Right atrium auricular region (tissue), 2 donors: Measurements from ENCODE around the gene SLC22A15. TPM values are rescaled to one million over a fixed set of nuclear protein-coding genes. Genes with fewer than 3 reads are reported as not detected.

Experiments
- DNase-seq: peaks from one replicate; pipeline ENCODE4 v3.0.0-alpha.2; 2019; ENCODE audit warnings: low spot score
- H3K27ac ChIP-seq, 2 donors: fragments of 200-600 bp; sonication (generic); 1 replicate in 1 of 2; 2 replicates in 1 of 2; pipeline ENCODE4 v1.5.1; 2016 to 2019
- H3K27me3 ChIP-seq, 2 donors: fragments of 200-600 bp; sonication (generic); one replicate each; pipeline versions ENCODE4 v1.5.1 to v1.6.0; 2017 to 2019
- H3K36me3 ChIP-seq: fragments of 200-600 bp; sonication (generic); one replicate; pipeline ENCODE4 v1.5.1; 2016
- H3K4me1 ChIP-seq, 2 donors: fragments of 200-600 bp; sonication (generic); one replicate each; pipeline versions ENCODE4 v1.5.1 to v1.6.0; 2017 to 2019
- H3K4me3 ChIP-seq, 2 donors: fragments of 200-600 bp; sonication (generic); 1 replicate in 1 of 2; 2 replicates in 1 of 2; pipeline ENCODE4 v1.5.1; 2017 to 2019; ENCODE audit warnings: mild to moderate bottlenecking in 1 of 2, moderate library complexity in 1 of 2
- H3K9me3 ChIP-seq, 2 donors: fragments of 200-600 bp; sonication (generic); one replicate each; pipeline ENCODE4 v1.5.1; 2019
- total RNA-seq, 2 donors: library from RNA; depleted of rRNA; stranded (reverse); fragments of >200 nt; gene quantifications; one replicate each; pipeline ENCODE4 v1.1.0, GENCODE V29; 2016
- TF ChIP-seq, protein P1 (sequence below), 2 donors: fragments of 200-600 bp; sonication (generic); IDR thresholded peaks; one replicate each; pipeline ENCODE4 v1.5.1; 2019; ENCODE audit warnings: antibody characterized with exemption in 2 of 2

The SLC22A15 gene
- total RNA-seq, 2 donors from 2014 or later = 3.9 to 10.1 TPM

GRCh38 chr1:116118471-116118870 lies 142.2 kb downstream of the SLC22A15 start:
- no peaks in the 10 kb centered on the region for H3K9me3 ChIP-seq
- no peaks in the 10 kb centered on the region for H3K36me3 ChIP-seq
- no peak overlapping the region for H3K27ac ChIP-seq
- TF ChIP-seq, protein P1, sequence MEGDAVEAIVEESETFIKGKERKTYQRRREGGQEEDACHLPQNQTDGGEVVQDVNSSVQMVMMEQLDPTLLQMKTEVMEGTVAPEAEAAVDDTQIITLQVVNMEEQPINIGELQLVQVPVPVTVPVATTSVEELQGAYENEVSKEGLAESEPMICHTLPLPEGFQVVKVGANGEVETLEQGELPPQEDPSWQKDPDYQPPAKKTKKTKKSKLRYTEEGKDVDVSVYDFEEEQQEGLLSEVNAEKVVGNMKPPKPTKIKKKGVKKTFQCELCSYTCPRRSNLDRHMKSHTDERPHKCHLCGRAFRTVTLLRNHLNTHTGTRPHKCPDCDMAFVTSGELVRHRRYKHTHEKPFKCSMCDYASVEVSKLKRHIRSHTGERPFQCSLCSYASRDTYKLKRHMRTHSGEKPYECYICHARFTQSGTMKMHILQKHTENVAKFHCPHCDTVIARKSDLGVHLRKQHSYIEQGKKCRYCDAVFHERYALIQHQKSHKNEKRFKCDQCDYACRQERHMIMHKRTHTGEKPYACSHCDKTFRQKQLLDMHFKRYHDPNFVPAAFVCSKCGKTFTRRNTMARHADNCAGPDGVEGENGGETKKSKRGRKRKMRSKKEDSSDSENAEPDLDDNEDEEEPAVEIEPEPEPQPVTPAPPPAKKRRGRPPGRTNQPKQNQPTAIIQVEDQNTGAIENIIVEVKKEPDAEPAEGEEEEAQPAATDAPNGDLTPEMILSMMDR (IDR thresholded peaks at IDR 0.05) = no peak
- H3K4me1 ChIP-seq = no peaks in the 10 kb centered on the region
- H3K27me3 ChIP-seq = no peaks in the 10 kb centered on the region
- no peak overlapping the region for H3K4me3 ChIP-seq
- no peak for DNase-seq

Other genes with a start within 250 kb of the SLC22A15 start
- gene CASQ2, start 207.8 kb upstream of the SLC22A15 start, total RNA-seq = 1,000 to 10,000 TPM in 1 of 2 donors, 100 to 1,000 TPM in 1; 673 to 1,066 TPM
- not detected for gene NHLH2, start 135.4 kb upstream of the SLC22A15 start, total RNA-seq
- not detected for gene MAB21L3, start 134.9 kb downstream of the SLC22A15 start, total RNA-seq